ENCODE results near the gene ZNF580.

GRCh38 chr19:55645512-55645881, 4.7 kb downstream of the ZNF580 start:
- TF ChIP-seq CTCF (IDR thresholded peaks at IDR 0.05) (no peak), EP300 (IDR thresholded peaks at IDR 0.05) (no peak), POLR2A (IDR thresholded peaks at IDR 0.05) (no peak)

All from upper lobe of left lung (tissue), 4 donors.